WTC11 (cell line): ENCODE data around the gene ST6GALNAC5. TPM values are rescaled to one million over a fixed set of nuclear protein-coding genes. Genes with fewer than 3 reads are reported as not detected.
A peak's percentile ranks its signal among the peaks of the same experiment; 100 is the strongest.

ENCODE experiments used
- ATAC-seq: fragments of 200-7000 bp; cut with Tn5 transposase; 2 replicates; pipeline ENCODE4 v1.10.0; 2021; ENCODE audit warnings: mild to moderate bottlenecking, moderate library complexity
- CTCF ChIA-PET: fragments of 300-600 bp; sonication (Branson Sonifier 250); formaldehyde crosslinking; loops from one replicate; lab custom pipeline; 2021; ENCODE audit warnings: antibody characterized with exemption; lab: Charles Lee
- POLR2A ChIA-PET: fragments of 350-600 bp; sonication (Branson Sonifier 250); formaldehyde crosslinking; loops from one replicate; lab custom pipeline; 2021; ENCODE audit warnings: antibody characterized with exemption; lab: Charles Lee
- DNase-seq: peaks from one replicate; pipeline ENCODE4 v3.0.0; 2021; ENCODE audit warnings: low spot score
- H3K27ac Mint-ChIP-seq: 2 replicates; pipeline ENCODE4 v1.8.0; 2021; ENCODE audit warnings: mixed read lengths
- H3K27me3 Mint-ChIP-seq: 2 replicates; pipeline ENCODE4 v1.8.0; 2021; ENCODE audit warnings: low read depth, mild to moderate bottlenecking, moderate library complexity, mixed read lengths
- H3K36me3 Mint-ChIP-seq: 2 replicates; pipeline ENCODE4 v1.8.0; 2021; ENCODE audit warnings: mixed read lengths
- H3K4me1 Mint-ChIP-seq: 2 replicates; pipeline ENCODE4 v1.8.0; 2022; ENCODE audit warnings: mixed read lengths
- H3K4me3 Mint-ChIP-seq: 2 replicates; pipeline ENCODE4 v1.8.0; 2021; ENCODE audit warnings: mild to moderate bottlenecking, moderate library complexity, mixed read lengths
- H3K9me3 Mint-ChIP-seq: 2 replicates; pipeline ENCODE4 v1.8.0; 2021; ENCODE audit warnings: mixed read lengths
- E2F5 ChIP-seq: sonication (generic); formaldehyde crosslinking; IDR thresholded peaks from 2 replicates; pipeline ENCODE4 v1.8.1; 2022; ENCODE audit warnings: mild to moderate bottlenecking, moderate library complexity, missing genetic modification reagents
- ETV6 ChIP-seq: sonication (generic); formaldehyde crosslinking; IDR thresholded peaks from 2 replicates; pipeline ENCODE4 v1.8.1; 2022; ENCODE audit warnings: mild to moderate bottlenecking, missing genetic modification reagents
- FOXK1 ChIP-seq: sonication (generic); formaldehyde crosslinking; IDR thresholded peaks from 2 replicates; pipeline ENCODE4 v1.8.0; 2022; ENCODE audit warnings: mild to moderate bottlenecking, moderate library complexity, missing genetic modification reagents
- FOXP4 ChIP-seq: sonication (generic); formaldehyde crosslinking; IDR thresholded peaks from 2 replicates; pipeline ENCODE4 v1.8.0; 2022; ENCODE audit warnings: mild to moderate bottlenecking, missing genetic modification reagents
- GRHL2 ChIP-seq: fragments of 250-450 bp; sonication (Bioruptor Pico); IDR thresholded peaks from 2 replicates; pipeline ENCODE4 v1.8.0; 2022; ENCODE audit warnings: mild to moderate bottlenecking, moderate library complexity; ENCODE audit not compliant: insufficient replicate concordance, severe bottlenecking
- MYBL2 ChIP-seq: sonication (generic); formaldehyde crosslinking; IDR thresholded peaks from 2 replicates; pipeline ENCODE4 v1.8.1; 2023; ENCODE audit warnings: mild to moderate bottlenecking, moderate library complexity, missing genetic modification reagents
- NFATC4 ChIP-seq: fragments of 250-450 bp; sonication (Bioruptor Pico); IDR thresholded peaks from 2 replicates; pipeline ENCODE4 v1.9.0; 2021; ENCODE audit warnings: mild to moderate bottlenecking
- NFE2L1 ChIP-seq: sonication (generic); formaldehyde crosslinking; IDR thresholded peaks from 2 replicates; pipeline ENCODE4 v1.8.1; 2023; ENCODE audit warnings: missing genetic modification reagents
- PREB ChIP-seq: sonication (generic); formaldehyde crosslinking; IDR thresholded peaks from 2 replicates; pipeline ENCODE4 v1.8.1; 2022; ENCODE audit warnings: mild to moderate bottlenecking, missing genetic modification reagents, moderate library complexity, borderline replicate concordance
- SMAD4 ChIP-seq: sonication (generic); formaldehyde crosslinking; IDR thresholded peaks from 2 replicates; pipeline ENCODE4 v1.8.0; 2022; ENCODE audit warnings: mild to moderate bottlenecking, missing genetic modification reagents
- SP1 ChIP-seq: sonication (generic); formaldehyde crosslinking; conservative IDR thresholded peaks from 2 replicates; pipeline ENCODE4 v1.8.1; 2022; ENCODE audit warnings: missing genetic modification reagents
- STAT6 ChIP-seq: sonication (generic); formaldehyde crosslinking; conservative IDR thresholded peaks from 2 replicates; pipeline ENCODE4 v1.8.1; 2023; ENCODE audit warnings: mild to moderate bottlenecking, low read depth, missing genetic modification reagents, moderate library complexity
- TCF7 ChIP-seq: sonication (generic); formaldehyde crosslinking; IDR thresholded peaks from 2 replicates; pipeline ENCODE4 v1.8.0; 2022; ENCODE audit warnings: mild to moderate bottlenecking, low read depth, missing genetic modification reagents, moderate library complexity
- TP53 ChIP-seq: sonication (generic); formaldehyde crosslinking; IDR thresholded peaks from 2 replicates; pipeline ENCODE4 v1.8.1; 2023; ENCODE audit warnings: mild to moderate bottlenecking, missing genetic modification reagents
- ZNF138 ChIP-seq: sonication (generic); formaldehyde crosslinking; conservative IDR thresholded peaks from 2 replicates; pipeline ENCODE4 v1.8.1; 2022; ENCODE audit warnings: mild to moderate bottlenecking, moderate library complexity, missing genetic modification reagents
- ZNF317 ChIP-seq: sonication (generic); formaldehyde crosslinking; IDR thresholded peaks from 2 replicates; pipeline ENCODE4 v1.8.1; 2023; ENCODE audit warnings: low read depth, mild to moderate bottlenecking, moderate library complexity, missing genetic modification reagents, borderline replicate concordance
- ZNF423 ChIP-seq: fragments of 250-450 bp; sonication (Bioruptor Pico); IDR thresholded peaks from 2 replicates; pipeline ENCODE4 v2.1.2; 2022; ENCODE audit warnings: mild to moderate bottlenecking, moderate library complexity
- ZNF425 ChIP-seq: fragments of 250-450 bp; sonication (Bioruptor Pico); conservative IDR thresholded peaks from 2 replicates; pipeline ENCODE4 v1.9.0; 2021; ENCODE audit warnings: mild to moderate bottlenecking
- ZSCAN18 ChIP-seq: fragments of 250-450 bp; sonication (Bioruptor Pico); IDR thresholded peaks from 2 replicates; pipeline ENCODE4 v2.1.2; 2022; ENCODE audit warnings: mild to moderate bottlenecking, moderate library complexity
- total RNA-seq: library from RNA; stranded (reverse); gene quantifications from 3 replicates; pipeline ENCODE4 v1.2.3, GENCODE V29; 2021

The ST6GALNAC5 gene
- total RNA-seq, 1 experiment from 2014 or later, result 9.6 TPM

- Mint-ChIP-seq H3K4me1 (peaks cover 20% of the 10 kb centered on the region), H3K27me3 (no peaks in the 10 kb centered on the region), H3K27ac (no peak overlapping the region), H3K36me3 (no peaks in the 10 kb centered on the region), H3K4me3 (no peak overlapping the region), H3K9me3 (no peaks in the 10 kb centered on the region)
- ChIA-PET CTCF (no interaction called here), POLR2A (no interaction called here)
- TF ChIP-seq TCF7 (no peak), FOXK1 (CRISPR knock-in tag) (no peak), TP53 (CRISPR knock-in tag) (no peak), MYBL2 (CRISPR knock-in tag) (no peak), NFATC4 (CRISPR knock-in tag) (no peak), E2F5 (CRISPR knock-in tag) (no peak), ZNF138 (CRISPR knock-in tag) (no peak), PREB (CRISPR knock-in tag) (no peak), ZNF425 (CRISPR knock-in tag) (no peak), ETV6 (CRISPR knock-in tag) (no peak)
- DNase-seq (no peak), ATAC-seq (no peak)
Measured at GRCh38 chr1:76843821-76844464, 23.3 kb upstream of the ST6GALNAC5 start.

- peaks cover 34% of the 10 kb centered on the region for H3K27me3 Mint-ChIP-seq
- peak; percentile 94 for ATAC-seq
- peaks cover 52% of the 10 kb centered on the region for H3K4me1 Mint-ChIP-seq
- TF ChIP-seq MYBL2 (CRISPR knock-in tag), result no peak
- TF ChIP-seq NFE2L1 (CRISPR knock-in tag), result no peak
- no peak for TF ChIP-seq ZSCAN18 (CRISPR knock-in tag)
- TF ChIP-seq SP1 (CRISPR knock-in tag), result no peak
- peak; percentile 30; the same call in 1 of the 2 replicates for TF ChIP-seq FOXP4 (CRISPR knock-in tag)
- TF ChIP-seq STAT6 (CRISPR knock-in tag), result no peak
- no peak for TF ChIP-seq GRHL2 (CRISPR knock-in tag)
- no peak for TF ChIP-seq SMAD4
- TF ChIP-seq ZNF317, result no peak
- TF ChIP-seq ZNF423 (CRISPR knock-in tag), result peak; percentile 69
- no peaks in the 10 kb centered on the region for H3K9me3 Mint-ChIP-seq
- no peak overlapping the region for H3K27ac Mint-ChIP-seq
- 0 out of 2 replicates have a peak overlapping the region, but pooled peaks have one; percentile 3 for H3K4me3 Mint-ChIP-seq
- ChIA-PET CTCF (no interaction called here), POLR2A (no interaction called here)
- no peaks in the 10 kb centered on the region for H3K36me3 Mint-ChIP-seq
- DNase-seq, result peak; percentile 23
Measured at GRCh38 chr1:76854255-76854654, 13.0 kb upstream of the ST6GALNAC5 start.
